PFSK-1 (cell line): ENCODE measurements around the gene ARSI.

ENCODE experiments used
- FOXP2 ChIP-seq: optimal IDR thresholded peaks from 2 replicates; pipeline ENCODE3; 2011; ENCODE audit warnings: borderline replicate concordance, control low read depth, inconsistent platforms; ENCODE audit not compliant: insufficient read depth; ENCODE audit errors: extremely low read length, extremely low read depth
- POLR2AphosphoS5 ChIP-seq: IDR thresholded peaks from 2 replicates; pipeline ENCODE4 v1.6.1; 2012; ENCODE audit warnings: low read depth, mild to moderate bottlenecking, control low read depth, low read length, moderate library complexity
- REST ChIP-seq, 2 experiments: IDR thresholded peaks; 2 replicates each; pipeline versions ENCODE4 v1.6.1 to v1.8.0; 2011 to 2012; ENCODE audit warnings: low read depth in 2 of 2, low read length in 2 of 2, control low read depth in 1 of 2, inconsistent platforms in 1 of 2, mild to moderate bottlenecking in 1 of 2, moderate library complexity in 1 of 2; ENCODE audit not compliant: insufficient read depth in 1 of 2
- SIN3A ChIP-seq: IDR thresholded peaks from 2 replicates; pipeline ENCODE4 v1.6.1; 2012; ENCODE audit warnings: mild to moderate bottlenecking, low read length, moderate library complexity, borderline replicate concordance; ENCODE audit not compliant: insufficient read depth
- TAF1 ChIP-seq: IDR thresholded peaks from 2 replicates; pipeline ENCODE4 v1.6.1; 2012; ENCODE audit warnings: low read length, control low read depth, borderline replicate concordance; ENCODE audit not compliant: insufficient read depth

The ARSI gene

GRCh38 chr5:150252489-150252888 is 50.2 kb downstream of the ARSI start:
- no peak for TF ChIP-seq FOXP2
- TF ChIP-seq POLR2AphosphoS5, result no peak
- TF ChIP-seq SIN3A, result no peak
- no peak for TF ChIP-seq REST (IDR thresholded peaks at IDR 0.05; ENCODE audit: insufficient read depth in 1 of 2, low read depth in 2 of 2, low read length in 2 of 2)
- no peak for TF ChIP-seq TAF1

- no peak for TF ChIP-seq REST (IDR thresholded peaks at IDR 0.05; ENCODE audit: insufficient read depth in 1 of 2, low read depth in 2 of 2, low read length in 2 of 2)
- TF ChIP-seq POLR2AphosphoS5, result no peak
- no peak for TF ChIP-seq TAF1
- TF ChIP-seq SIN3A, result no peak
- TF ChIP-seq FOXP2, result no peak
Measured at GRCh38 chr5:150251504-150251903, 51.2 kb downstream of the ARSI start.

- TF ChIP-seq POLR2AphosphoS5, result no peak
- TF ChIP-seq FOXP2, result no peak
- TF ChIP-seq REST (IDR thresholded peaks at IDR 0.05; ENCODE audit: insufficient read depth in 1 of 2, low read depth in 2 of 2, low read length in 2 of 2), result no peak
- TF ChIP-seq SIN3A, result no peak
- TF ChIP-seq TAF1, result no peak
Measured at GRCh38 chr5:150249744-150250143, 53.0 kb downstream of the ARSI start.

GRCh38 chr5:150248946-150249345 is 53.8 kb downstream of the ARSI start:
- TF ChIP-seq TAF1 (no peak), REST (IDR thresholded peaks at IDR 0.05; ENCODE audit: insufficient read depth in 1 of 2, low read depth in 2 of 2, low read length in 2 of 2) (no peak), FOXP2 (no peak), POLR2AphosphoS5 (no peak), SIN3A (no peak)

- TF ChIP-seq REST (IDR thresholded peaks at IDR 0.05; ENCODE audit: insufficient read depth in 1 of 2, low read depth in 2 of 2, low read length in 2 of 2) (no peak), SIN3A (no peak), FOXP2 (no peak), POLR2AphosphoS5 (no peak)
Measured at GRCh38 chr5:150247726-150248125, 55.0 kb downstream of the ARSI start.
